GM23338 (cell line): Measurements from ENCODE around the gene ISCU.

ENCODE experiments used
- EZH2 ChIP-seq: fragments of 200-600 bp; sonication (generic); IDR thresholded peaks from one replicate; pipeline ENCODE4 v1.8.0; 2017; ENCODE audit warnings: antibody characterized with exemption, mild to moderate bottlenecking, low read depth; ENCODE audit not compliant: unreplicated experiment
- EZH2phosphoT487 ChIP-seq: fragments of 200-600 bp; sonication (generic); IDR thresholded peaks from one replicate; pipeline ENCODE4 v1.8.1; 2018; ENCODE audit warnings: antibody characterized with exemption; ENCODE audit not compliant: unreplicated experiment
- NANOG ChIP-seq: IDR thresholded peaks from 2 replicates; pipeline ENCODE4 v1.6.1; 2016; ENCODE audit warnings: antibody characterized with exemption, borderline replicate concordance
- POLR2AphosphoS5 ChIP-seq: IDR thresholded peaks from 2 replicates; pipeline ENCODE4 v1.6.1; 2016; ENCODE audit warnings: antibody characterized with exemption, low read depth
- ZNF331 ChIP-seq: fragments of 250-450 bp; sonication (Bioruptor Pico); IDR thresholded peaks from 2 replicates; pipeline ENCODE4 v1.5.0; 2020; ENCODE audit warnings: low read depth, mild to moderate bottlenecking, moderate library complexity
- TF ChIP-seq, protein P1 (sequence below), 2 experiments: fragments of 200-600 bp in 1 of 2; sonication (generic) in 1 of 2; conservative IDR thresholded peaks; 2 replicates each; pipeline versions ENCODE4 v1.5.1 to v1.6.1; 2016 to 2017; ENCODE audit warnings: antibody characterized with exemption in 2 of 2, low read depth in 2 of 2, mild to moderate bottlenecking in 2 of 2, moderate library complexity in 1 of 2
- TF ChIP-seq, protein P2 (sequence below): IDR thresholded peaks from one replicate; pipeline ENCODE4 v1.6.1; 2018; ENCODE audit warnings: antibody characterized with exemption; ENCODE audit not compliant: unreplicated experiment
- TF ChIP-seq, protein P3 (sequence below): fragments of 250-450 bp; sonication (Bioruptor Pico); IDR thresholded peaks from 2 replicates; pipeline ENCODE4 v1.5.0; 2020; ENCODE audit warnings: mild to moderate bottlenecking, moderate library complexity

GRCh38 chr12:108563804-108564151 is 1.4 kb downstream of the ISCU start:
- TF ChIP-seq ZNF331 (no peak), EZH2 (no peak), POLR2AphosphoS5 (no peak), NANOG (no peak), EZH2phosphoT487 (no peak)
- TF ChIP-seq, protein P1, sequence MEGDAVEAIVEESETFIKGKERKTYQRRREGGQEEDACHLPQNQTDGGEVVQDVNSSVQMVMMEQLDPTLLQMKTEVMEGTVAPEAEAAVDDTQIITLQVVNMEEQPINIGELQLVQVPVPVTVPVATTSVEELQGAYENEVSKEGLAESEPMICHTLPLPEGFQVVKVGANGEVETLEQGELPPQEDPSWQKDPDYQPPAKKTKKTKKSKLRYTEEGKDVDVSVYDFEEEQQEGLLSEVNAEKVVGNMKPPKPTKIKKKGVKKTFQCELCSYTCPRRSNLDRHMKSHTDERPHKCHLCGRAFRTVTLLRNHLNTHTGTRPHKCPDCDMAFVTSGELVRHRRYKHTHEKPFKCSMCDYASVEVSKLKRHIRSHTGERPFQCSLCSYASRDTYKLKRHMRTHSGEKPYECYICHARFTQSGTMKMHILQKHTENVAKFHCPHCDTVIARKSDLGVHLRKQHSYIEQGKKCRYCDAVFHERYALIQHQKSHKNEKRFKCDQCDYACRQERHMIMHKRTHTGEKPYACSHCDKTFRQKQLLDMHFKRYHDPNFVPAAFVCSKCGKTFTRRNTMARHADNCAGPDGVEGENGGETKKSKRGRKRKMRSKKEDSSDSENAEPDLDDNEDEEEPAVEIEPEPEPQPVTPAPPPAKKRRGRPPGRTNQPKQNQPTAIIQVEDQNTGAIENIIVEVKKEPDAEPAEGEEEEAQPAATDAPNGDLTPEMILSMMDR (conservative IDR thresholded peaks at IDR 0.05; ENCODE audit: low read depth in 2 of 2), result 0 out of 4 replicates have a peak, but pooled peaks of 1 of the 2 experiments have one; percentile 12
- TF ChIP-seq, protein P2, sequence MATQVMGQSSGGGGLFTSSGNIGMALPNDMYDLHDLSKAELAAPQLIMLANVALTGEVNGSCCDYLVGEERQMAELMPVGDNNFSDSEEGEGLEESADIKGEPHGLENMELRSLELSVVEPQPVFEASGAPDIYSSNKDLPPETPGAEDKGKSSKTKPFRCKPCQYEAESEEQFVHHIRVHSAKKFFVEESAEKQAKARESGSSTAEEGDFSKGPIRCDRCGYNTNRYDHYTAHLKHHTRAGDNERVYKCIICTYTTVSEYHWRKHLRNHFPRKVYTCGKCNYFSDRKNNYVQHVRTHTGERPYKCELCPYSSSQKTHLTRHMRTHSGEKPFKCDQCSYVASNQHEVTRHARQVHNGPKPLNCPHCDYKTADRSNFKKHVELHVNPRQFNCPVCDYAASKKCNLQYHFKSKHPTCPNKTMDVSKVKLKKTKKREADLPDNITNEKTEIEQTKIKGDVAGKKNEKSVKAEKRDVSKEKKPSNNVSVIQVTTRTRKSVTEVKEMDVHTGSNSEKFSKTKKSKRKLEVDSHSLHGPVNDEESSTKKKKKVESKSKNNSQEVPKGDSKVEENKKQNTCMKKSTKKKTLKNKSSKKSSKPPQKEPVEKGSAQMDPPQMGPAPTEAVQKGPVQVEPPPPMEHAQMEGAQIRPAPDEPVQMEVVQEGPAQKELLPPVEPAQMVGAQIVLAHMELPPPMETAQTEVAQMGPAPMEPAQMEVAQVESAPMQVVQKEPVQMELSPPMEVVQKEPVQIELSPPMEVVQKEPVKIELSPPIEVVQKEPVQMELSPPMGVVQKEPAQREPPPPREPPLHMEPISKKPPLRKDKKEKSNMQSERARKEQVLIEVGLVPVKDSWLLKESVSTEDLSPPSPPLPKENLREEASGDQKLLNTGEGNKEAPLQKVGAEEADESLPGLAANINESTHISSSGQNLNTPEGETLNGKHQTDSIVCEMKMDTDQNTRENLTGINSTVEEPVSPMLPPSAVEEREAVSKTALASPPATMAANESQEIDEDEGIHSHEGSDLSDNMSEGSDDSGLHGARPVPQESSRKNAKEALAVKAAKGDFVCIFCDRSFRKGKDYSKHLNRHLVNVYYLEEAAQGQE, result no peak
- TF ChIP-seq, protein P3, sequence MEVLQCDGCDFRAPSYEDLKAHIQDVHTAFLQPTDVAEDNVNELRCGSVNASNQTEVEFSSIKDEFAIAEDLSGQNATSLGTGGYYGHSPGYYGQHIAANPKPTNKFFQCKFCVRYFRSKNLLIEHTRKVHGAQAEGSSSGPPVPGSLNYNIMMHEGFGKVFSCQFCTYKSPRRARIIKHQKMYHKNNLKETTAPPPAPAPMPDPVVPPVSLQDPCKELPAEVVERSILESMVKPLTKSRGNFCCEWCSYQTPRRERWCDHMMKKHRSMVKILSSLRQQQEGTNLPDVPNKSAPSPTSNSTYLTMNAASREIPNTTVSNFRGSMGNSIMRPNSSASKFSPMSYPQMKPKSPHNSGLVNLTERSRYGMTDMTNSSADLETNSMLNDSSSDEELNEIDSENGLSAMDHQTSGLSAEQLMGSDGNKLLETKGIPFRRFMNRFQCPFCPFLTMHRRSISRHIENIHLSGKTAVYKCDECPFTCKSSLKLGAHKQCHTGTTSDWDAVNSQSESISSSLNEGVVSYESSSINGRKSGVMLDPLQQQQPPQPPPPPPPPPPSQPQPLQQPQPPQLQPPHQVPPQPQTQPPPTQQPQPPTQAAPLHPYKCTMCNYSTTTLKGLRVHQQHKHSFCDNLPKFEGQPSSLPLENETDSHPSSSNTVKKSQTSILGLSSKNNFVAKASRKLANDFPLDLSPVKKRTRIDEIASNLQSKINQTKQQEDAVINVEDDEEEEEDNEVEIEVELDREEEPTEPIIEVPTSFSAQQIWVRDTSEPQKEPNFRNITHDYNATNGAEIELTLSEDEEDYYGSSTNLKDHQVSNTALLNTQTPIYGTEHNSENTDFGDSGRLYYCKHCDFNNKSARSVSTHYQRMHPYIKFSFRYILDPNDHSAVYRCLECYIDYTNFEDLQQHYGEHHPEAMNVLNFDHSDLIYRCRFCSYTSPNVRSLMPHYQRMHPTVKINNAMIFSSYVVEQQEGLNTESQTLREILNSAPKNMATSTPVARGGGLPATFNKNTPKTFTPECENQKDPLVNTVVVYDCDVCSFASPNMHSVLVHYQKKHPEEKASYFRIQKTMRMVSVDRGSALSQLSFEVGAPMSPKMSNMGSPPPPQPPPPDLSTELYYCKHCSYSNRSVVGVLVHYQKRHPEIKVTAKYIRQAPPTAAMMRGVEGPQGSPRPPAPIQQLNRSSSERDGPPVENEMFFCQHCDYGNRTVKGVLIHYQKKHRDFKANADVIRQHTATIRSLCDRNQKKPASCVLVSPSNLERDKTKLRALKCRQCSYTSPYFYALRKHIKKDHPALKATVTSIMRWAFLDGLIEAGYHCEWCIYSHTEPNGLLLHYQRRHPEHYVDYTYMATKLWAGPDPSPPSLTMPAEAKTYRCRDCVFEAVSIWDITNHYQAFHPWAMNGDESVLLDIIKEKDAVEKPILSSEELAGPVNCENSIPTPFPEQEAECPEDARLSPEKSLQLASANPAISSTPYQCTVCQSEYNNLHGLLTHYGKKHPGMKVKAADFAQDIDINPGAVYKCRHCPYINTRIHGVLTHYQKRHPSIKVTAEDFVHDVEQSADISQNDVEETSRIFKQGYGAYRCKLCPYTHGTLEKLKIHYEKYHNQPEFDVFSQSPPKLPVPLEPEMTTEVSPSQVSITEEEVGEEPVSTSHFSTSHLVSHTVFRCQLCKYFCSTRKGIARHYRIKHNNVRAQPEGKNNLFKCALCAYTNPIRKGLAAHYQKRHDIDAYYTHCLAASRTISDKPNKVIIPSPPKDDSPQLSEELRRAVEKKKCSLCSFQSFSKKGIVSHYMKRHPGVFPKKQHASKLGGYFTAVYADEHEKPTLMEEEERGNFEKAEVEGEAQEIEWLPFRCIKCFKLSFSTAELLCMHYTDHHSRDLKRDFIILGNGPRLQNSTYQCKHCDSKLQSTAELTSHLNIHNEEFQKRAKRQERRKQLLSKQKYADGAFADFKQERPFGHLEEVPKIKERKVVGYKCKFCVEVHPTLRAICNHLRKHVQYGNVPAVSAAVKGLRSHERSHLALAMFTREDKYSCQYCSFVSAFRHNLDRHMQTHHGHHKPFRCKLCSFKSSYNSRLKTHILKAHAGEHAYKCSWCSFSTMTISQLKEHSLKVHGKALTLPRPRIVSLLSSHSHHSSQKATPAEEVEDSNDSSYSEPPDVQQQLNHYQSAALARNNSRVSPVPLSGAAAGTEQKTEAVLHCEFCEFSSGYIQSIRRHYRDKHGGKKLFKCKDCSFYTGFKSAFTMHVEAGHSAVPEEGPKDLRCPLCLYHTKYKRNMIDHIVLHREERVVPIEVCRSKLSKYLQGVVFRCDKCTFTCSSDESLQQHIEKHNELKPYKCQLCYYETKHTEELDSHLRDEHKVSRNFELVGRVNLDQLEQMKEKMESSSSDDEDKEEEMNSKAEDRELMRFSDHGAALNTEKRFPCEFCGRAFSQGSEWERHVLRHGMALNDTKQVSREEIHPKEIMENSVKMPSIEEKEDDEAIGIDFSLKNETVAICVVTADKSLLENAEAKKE (CRISPR knock-in tag), result no peak
